ENCODE data around the gene LRCOL1. TPM values are rescaled to one million over a fixed set of nuclear protein-coding genes. Genes with fewer than 3 reads are reported as not detected.

LRCOL1 gene
- total RNA-seq, 4 donors from 2014 or later, result not detected

- TF ChIP-seq CTCF (IDR thresholded peaks at IDR 0.05), result no peak
- ATAC-seq (ENCODE audit: low FRiP score), result no peak
- no peak for DNase-seq (ENCODE audit: low spot score)
These were observed 26.0 kb downstream of the LRCOL1 start for GRCh38 chr12:132584429-132584828.

GRCh38 chr12:132583736-132584135 lies 26.6 kb downstream of the LRCOL1 start:
- no peak for TF ChIP-seq CTCF (IDR thresholded peaks at IDR 0.05)
- no peak for DNase-seq (ENCODE audit: low spot score)
- no peak for ATAC-seq (ENCODE audit: low FRiP score)

- no peak for DNase-seq (ENCODE audit: low spot score)
- no peak for TF ChIP-seq CTCF (IDR thresholded peaks at IDR 0.05)
- ATAC-seq (ENCODE audit: low FRiP score), result no peak
These were observed 27.0 kb downstream of the LRCOL1 start for GRCh38 chr12:132583411-132583710.

GRCh38 chr12:132582582-132583410 lies 27.6 kb downstream of the LRCOL1 start:
- no peak for TF ChIP-seq CTCF (IDR thresholded peaks at IDR 0.05)
- DNase-seq (ENCODE audit: low spot score), result no peak
- ATAC-seq (ENCODE audit: low FRiP score), result no peak

- no peak for DNase-seq (ENCODE audit: low spot score)
- ATAC-seq (ENCODE audit: low FRiP score), result peak; percentile 31
- no peak for TF ChIP-seq CTCF (IDR thresholded peaks at IDR 0.05)
These were observed 28.3 kb downstream of the LRCOL1 start for GRCh38 chr12:132582058-132582420.

- TF ChIP-seq CTCF (IDR thresholded peaks at IDR 0.05), result no peak
- ATAC-seq (ENCODE audit: low FRiP score), result no peak
These were observed 28.9 kb downstream of the LRCOL1 start for GRCh38 chr12:132581348-132582057.

More at GRCh38 chr12:132581348-132582057, 28.9 kb downstream of the LRCOL1 start:
- DNase-seq (ENCODE audit: low spot score), result no peak

All from omental fat pad (tissue), 4 donors.